Small intestine (tissue), 7 donors: ENCODE data around the gene KMT5C. TPM values are rescaled to one million over a fixed set of nuclear protein-coding genes. Genes with fewer than 3 reads are reported as not detected.
A peak's percentile ranks its signal among the peaks of the same experiment; 100 is the strongest.

Experiments used
- DNase-seq, 2 donors: peaks; one replicate each; pipeline versions ENCODE4 v3.0.0 to v3.0.0-alpha.2; 2013
- FAIRE-seq: peaks from 2 replicates; lab custom pipeline; 2012; peaks lifted over from hg19 to GRCh38; lab: Jason Lieb, UNC
- H3K27ac ChIP-seq, 3 donors: one replicate each; pipeline ENCODE4 v1.5.1; 2013; ENCODE audit warnings: low read length in 2 of 3, mild to moderate bottlenecking in 2 of 3, control low read depth in 1 of 3, inconsistent platforms in 1 of 3, low read depth in 1 of 3, moderate library complexity in 1 of 3
- H3K27me3 ChIP-seq, 3 donors: one replicate each; pipeline ENCODE4 v1.6.1; 2013; ENCODE audit warnings: low read length in 3 of 3, inconsistent platforms in 1 of 3; ENCODE audit not compliant: control insufficient read depth in 3 of 3, insufficient read depth in 3 of 3
- H3K36me3 ChIP-seq, 3 donors: one replicate each; pipeline ENCODE4 v1.6.1; 2013; ENCODE audit warnings: low read length in 3 of 3, inconsistent platforms in 1 of 3, low read depth in 1 of 3, mild to moderate bottlenecking in 1 of 3, moderate library complexity in 1 of 3; ENCODE audit not compliant: control insufficient read depth in 3 of 3, insufficient read depth in 2 of 3
- H3K4me1 ChIP-seq, 3 donors: one replicate each; pipeline ENCODE4 v1.6.1; 2013; ENCODE audit warnings: low read length in 2 of 3, inconsistent platforms in 1 of 3, low read depth in 1 of 3, mild to moderate bottlenecking in 1 of 3, moderate library complexity in 1 of 3; ENCODE audit not compliant: control insufficient read depth in 3 of 3, insufficient read depth in 2 of 3
- H3K4me3 ChIP-seq, 3 donors: one replicate each; pipeline ENCODE4 v1.5.1; 2013; ENCODE audit warnings: low read length in 3 of 3, control low read depth in 1 of 3, inconsistent platforms in 1 of 3, low read depth in 1 of 3, mild to moderate bottlenecking in 1 of 3, moderate library complexity in 1 of 3
- H3K9me3 ChIP-seq, 2 donors: one replicate each; pipeline ENCODE4 v1.6.1; 2013; ENCODE audit warnings: low read depth in 1 of 2, low read length in 1 of 2; ENCODE audit not compliant: control insufficient read depth in 2 of 2, insufficient read depth in 1 of 2
- WGBS, 3 donors: extraction: QIAGEN DNeasy Blood & Tissue Kit; methylation state at CpG; one replicate each; pipeline ENCODE4 v1.1.7; 2013; 5-methylcytosine and 5-hydroxymethylcytosine counted together
- polyA plus RNA-seq, 4 donors: library from polyadenylated mRNA; stranded (reverse) in 3 of 4; unstranded in 1 of 4; fragments of 200-250 nt in 3 of 4; fragments of 120-200 nt in 1 of 4; gene quantifications; one replicate each; pipeline versions ENCODE4 v1.2.1 to v1.2.3, GENCODE V29; 2013
- donor health status: healthy with polysubstance abuse.
- donor health status: control.
- donor health status: control.
- donor health status: Bipolar disorder and iron deficiency.
- donor health status: healthy.

Gene KMT5C
- polyA plus RNA-seq, 4 donors: 10.3 to 18.4 (median 14.3) TPM

DNA sequence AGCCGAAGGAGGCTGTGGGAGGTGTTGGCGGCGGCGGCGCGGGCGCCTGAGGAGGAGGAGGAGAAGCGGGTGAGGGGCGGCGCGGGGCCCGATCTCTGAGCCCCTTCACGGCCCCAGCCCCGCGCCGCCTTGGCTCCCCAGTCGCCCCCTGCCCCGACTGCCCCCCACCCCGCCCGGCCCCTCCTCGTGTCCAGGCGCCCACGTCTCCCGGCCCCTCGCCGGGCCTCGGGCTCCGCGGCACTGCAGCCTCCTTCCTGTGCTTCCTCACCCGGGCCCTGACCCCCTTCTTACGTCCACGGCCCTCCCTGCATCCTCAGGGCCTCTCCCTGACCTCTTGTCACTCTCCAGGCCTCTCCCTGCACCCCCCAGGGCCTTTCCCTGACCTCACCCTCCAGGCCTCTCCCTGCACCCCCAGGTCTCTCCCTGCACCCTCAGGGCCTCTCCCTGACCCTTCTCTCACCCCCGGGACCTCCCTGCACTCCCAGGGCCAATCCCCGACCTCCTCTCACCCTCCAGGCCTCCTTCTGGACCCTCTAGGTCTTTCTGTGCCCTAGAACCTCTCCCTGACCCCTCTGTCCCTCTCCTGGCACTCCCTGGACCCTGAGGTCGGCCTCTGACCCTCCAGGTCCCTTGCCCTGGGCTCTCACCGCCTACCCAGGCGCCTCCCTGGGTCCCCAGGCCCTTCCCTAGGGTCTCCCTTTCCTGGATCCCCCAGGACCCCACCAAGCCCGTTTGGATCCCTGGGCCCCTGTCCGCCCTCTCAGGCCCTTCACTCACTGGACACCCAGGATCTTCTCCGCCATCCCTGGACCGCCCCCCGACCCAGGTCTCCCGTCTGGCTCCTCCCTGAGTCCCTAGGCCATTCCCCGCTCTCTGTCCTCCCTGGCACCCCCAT is 460 bp downstream of the KMT5C start:
- FAIRE-seq: no peak

DNA sequence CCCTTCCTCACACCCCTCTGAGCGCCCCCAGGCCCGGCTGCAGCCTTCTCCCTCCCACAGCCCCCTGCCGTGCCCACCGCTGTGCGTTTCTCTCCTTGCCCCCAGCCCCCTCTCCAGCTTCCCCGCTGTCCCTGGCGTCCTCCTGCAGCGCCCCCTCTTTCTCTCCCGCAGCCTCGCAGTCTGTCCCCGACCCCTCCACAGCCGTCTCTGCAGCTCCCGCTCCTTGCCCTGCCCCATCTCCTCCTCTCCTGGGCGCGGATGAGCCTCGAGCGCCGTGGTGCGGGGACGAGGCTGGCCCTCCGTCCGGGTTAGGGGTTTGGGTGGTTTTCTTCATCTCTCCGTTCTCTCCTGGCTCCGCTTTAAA is 1.1 kb downstream of the KMT5C start:
- Histone ChIP-seq H3K27ac (peak overlapping the region in 1 of 3 donors; percentile 86), H3K4me1 (peaks cover 0 to 12% (median 4%) of the 10 kb centered on the region in 3 donors)
- peak; percentile 31 to 69 for DNase-seq

More for the DNA sequence above, 460 bp downstream of the KMT5C start:
- DNase-seq: peak; percentile 24 to 70
- Histone ChIP-seq H3K4me3 (peak overlapping the region; percentile 60 to 67 (median 64)), H3K27ac (peak overlapping the region; percentile 46 to 94 (median 86)), H3K36me3 (peaks cover 0 to 35% (median 0%) of the 10 kb centered on the region in 3 donors), H3K9me3 (no peaks in the 10 kb centered on the region), H3K4me1 (peaks cover 0 to 12% (median 4%) of the 10 kb centered on the region in 3 donors), H3K27me3 (no peaks in the 10 kb centered on the region)
- WGBS, 3 donors: 2 to 5% (median 3%) methylated on average over 19 to 44 of the region's 44 CpGs

DNA sequence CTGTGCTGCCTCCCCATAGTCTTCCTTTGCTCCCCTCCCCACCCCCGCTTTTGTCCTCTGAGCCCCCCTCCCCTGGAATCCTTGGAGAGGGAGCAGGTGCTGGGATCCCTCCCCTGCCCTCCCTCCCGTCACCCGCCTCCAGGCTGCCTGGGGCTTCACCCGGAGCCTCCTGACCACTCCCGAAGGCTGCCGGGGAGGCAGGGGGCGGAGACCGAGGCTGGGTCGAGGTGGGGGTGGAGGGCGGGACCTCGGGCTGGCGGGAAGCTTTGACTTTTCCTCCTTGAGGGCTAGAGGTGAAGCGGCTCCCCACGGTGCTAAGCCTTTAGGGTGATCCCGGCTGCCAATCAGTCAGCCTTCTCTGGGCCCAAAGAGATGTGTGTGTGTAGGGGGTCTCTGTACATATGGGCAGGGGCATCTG is 1.5 kb downstream of the KMT5C start:
- Histone ChIP-seq H3K4me1 (peaks cover 0 to 12% (median 4%) of the 10 kb centered on the region in 3 donors), H3K27ac (peak overlapping the region in 1 of 3 donors; percentile 86), H3K9me3 (no peaks in the 10 kb centered on the region), H3K27me3 (no peaks in the 10 kb centered on the region), H3K36me3 (peaks cover 0 to 43% (median 0%) of the 10 kb centered on the region in 3 donors), H3K4me3 (peak overlapping the region; percentile 60 to 67 (median 64))
- no peak for FAIRE-seq
- WGBS, 3 donors: 2 to 3% (median 3%) methylated on average over 15 of the region's 15 CpGs
- DNase-seq: peak; percentile 62 to 91

More for the DNA sequence above, 1.1 kb downstream of the KMT5C start:
- FAIRE-seq: no peak
- Histone ChIP-seq H3K36me3 (peaks cover 0 to 39% (median 0%) of the 10 kb centered on the region in 3 donors), H3K9me3 (no peaks in the 10 kb centered on the region), H3K27me3 (no peaks in the 10 kb centered on the region), H3K4me3 (peak overlapping the region; percentile 60 to 67 (median 64))
- 0 to 2% (median 0%) methylated on average over 18 to 24 of the region's 24 CpGs for WGBS, 3 donors

DNA sequence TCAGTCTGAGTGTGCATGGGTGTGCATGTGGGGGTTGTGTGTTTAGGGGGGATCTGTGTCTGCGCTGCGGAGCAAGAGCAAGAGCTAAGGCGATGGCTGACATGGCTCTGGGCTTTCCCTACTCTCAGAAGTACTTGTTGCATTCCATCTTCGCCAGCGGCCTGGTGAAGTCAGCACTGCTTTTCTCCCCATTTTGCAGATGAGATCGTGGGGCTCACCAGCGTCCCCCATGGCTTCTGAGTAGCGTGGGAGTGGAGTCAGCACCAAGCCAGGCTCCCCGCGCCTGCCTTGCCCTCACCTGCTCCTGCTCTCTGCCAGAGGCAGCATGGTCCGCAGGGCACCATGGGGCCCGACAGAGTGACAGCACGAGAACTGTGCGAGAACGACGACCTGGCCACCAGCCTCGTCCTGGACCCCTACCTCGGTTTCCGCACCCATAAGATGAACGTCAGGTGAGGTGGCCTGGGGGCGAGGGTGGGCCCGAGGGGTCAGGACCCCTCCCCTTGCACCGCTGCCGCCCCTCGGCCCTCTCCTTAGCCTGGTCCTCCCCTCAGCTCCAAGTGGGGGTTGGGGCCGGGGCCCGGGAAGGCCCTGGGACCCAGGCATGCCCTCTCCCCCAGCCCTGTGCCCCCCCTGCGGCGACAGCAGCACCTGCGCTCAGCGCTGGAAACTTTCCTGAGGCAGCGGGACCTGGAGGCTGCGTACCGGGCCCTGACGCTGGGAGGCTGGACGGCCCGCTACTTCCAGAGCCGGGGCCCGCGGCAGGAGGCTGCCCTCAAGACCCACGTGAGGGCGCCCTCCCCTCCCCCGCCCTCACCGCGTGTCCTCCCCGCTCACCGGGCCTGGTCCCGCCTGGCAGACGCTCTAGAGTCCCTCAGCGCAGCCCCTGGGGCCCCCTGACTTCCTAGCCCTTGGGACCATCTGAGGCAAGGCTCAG is 2.2 kb downstream of the KMT5C start:
- DNase-seq: no peak
- Histone ChIP-seq H3K9me3 (no peaks in the 10 kb centered on the region), H3K4me1 (peaks cover 0 to 12% (median 4%) of the 10 kb centered on the region in 3 donors), H3K4me3 (peak overlapping the region in 1 of 3 donors; percentile 9), H3K27me3 (no peaks in the 10 kb centered on the region), H3K36me3 (peaks cover 0 to 47% (median under 1%) of the 10 kb centered on the region in 3 donors), H3K27ac (no peak overlapping the region)
- no peak for FAIRE-seq
- WGBS, 3 donors: 88 to 91% (median 89%) methylated on average over 40 to 50 of the region's 50 CpGs

DNA sequence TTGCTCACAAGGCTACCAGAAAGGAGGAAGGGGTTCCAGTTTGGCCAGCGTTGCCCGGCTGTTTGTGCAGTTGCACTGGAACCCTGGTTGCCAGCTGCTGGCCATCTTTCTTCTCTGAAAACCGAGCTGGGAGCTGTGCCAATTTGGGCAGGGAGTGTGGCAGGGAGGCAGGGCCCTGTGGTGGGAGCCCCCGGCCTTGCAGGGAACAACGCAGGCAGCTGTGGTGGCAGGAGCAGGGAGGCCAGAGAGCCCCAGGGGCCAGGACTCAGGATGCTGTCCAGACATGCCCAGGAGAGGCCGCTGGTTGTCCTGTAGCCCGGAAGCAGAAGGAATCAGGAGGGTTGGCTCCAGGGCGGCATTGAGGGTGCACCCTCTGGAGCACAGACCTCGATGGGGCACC is 4.8 kb downstream of the KMT5C start:
- 81 to 84% (median 83%) methylated on average over 9 of the region's 9 CpGs for WGBS, 3 donors
- H3K27ac ChIP-seq: no peak overlapping the region
- DNase-seq (no peak), FAIRE-seq (no peak)
- no peaks in the 10 kb centered on the region for H3K9me3 ChIP-seq
- peaks cover 0 to 64% (median 5%) of the 10 kb centered on the region in 3 donors for H3K36me3 ChIP-seq
- peaks cover 0 to 7% (median 4%) of the 10 kb centered on the region in 3 donors for H3K4me1 ChIP-seq
- no peaks in the 10 kb centered on the region for H3K27me3 ChIP-seq
- no peak overlapping the region for H3K4me3 ChIP-seq

DNA sequence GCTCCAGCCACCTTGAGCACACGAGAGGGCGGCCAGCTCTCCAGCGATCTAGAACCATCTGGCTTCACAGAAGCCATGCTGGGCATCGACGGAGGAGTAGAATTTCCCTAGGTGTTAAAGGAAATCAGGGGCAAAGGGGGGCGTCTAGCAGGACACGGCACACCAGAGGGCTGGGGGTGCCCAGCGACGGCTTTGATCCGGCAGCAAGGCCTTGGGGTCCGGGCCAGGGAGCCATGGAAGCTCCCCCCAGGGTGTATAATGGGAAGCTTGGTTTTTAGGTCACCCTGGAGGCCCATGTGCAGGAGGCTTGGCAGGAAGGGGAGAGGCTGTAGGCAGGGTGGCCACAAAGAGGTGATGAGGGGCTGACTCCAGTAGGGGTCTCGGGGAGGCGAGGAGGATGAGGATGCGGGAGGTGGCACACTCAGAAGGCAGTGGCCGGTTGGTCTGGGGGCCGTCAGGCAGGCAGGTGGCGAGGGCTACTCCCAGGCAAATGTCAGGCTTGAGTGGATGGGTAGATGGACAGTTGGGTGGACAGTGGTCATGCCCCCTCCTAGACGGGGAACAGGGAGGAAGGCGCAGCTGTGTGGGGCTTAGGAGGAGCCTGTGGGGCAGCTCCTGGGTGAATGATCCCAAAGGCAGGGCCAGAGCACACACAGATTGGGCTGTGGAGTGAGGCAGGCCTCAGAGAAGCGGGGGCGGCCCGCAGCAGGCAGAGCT is 5.6 kb downstream of the KMT5C start:
- 82 to 88% (median 87%) methylated on average over 22 of the region's 22 CpGs for WGBS, 3 donors
- no peak for FAIRE-seq
- H3K4me1 ChIP-seq: peaks cover 0 to 7% (median 4%) of the 10 kb centered on the region in 3 donors
- no peak overlapping the region for H3K27ac ChIP-seq
- no peak overlapping the region for H3K4me3 ChIP-seq
- no peaks in the 10 kb centered on the region for H3K9me3 ChIP-seq
- DNase-seq: no peak
- H3K27me3 ChIP-seq: no peaks in the 10 kb centered on the region
- H3K36me3 ChIP-seq: peaks cover 0 to 65% (median 5%) of the 10 kb centered on the region in 3 donors

DNA sequence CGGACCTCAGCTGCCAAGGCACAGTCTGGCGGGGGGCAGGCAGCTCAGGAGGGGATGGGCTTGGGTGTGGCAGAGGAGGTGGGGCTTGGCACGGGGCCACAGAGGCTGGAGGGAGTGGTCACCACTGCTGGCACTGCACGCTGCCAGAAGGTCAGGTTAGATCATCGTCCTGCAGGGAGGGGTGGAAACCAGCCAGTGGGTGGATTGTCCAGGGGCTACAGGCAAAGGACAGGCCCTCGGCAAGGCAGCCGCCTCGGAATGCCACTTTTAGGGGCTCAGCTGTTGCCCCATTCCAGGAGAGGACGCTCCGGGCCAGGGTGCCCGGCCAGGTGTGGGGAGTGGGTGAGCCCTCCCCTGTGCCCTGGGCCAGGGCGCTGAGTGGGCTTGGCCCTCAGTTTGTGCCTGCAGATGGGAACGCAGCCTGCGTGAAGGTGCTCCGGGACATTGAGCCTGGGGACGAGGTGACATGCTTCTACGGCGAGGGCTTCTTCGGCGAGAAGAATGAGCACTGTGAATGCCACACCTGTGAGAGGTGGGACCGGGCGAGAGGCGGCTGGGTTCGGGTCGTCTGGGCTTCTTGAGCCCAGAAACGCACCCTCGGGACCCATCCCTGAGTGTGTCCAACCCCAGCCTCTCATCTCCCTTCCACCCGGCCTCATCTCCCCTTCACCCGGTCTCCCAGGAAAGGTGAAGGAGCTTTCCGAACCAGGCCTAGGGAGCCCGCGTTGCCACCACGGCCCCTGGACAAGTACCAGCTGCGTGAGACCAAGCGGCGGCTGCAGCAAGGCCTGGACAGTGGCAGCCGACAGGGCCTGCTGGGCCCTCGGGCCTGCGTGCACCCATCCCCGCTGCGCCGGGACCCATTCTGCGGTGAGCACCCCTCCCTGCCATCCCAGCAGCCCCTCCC is 6.4 kb downstream of the KMT5C start:
- DNase-seq: peak in 1 of 2 donors; percentile 42
- no peak for FAIRE-seq

More for the DNA sequence above, 6.4 kb downstream of the KMT5C start:
- WGBS, 3 donors: 83 to 85% (median 84%) methylated on average over 41 to 43 of the region's 43 CpGs
- peaks cover 0 to 7% (median 0%) of the 10 kb centered on the region in 3 donors for H3K4me1 ChIP-seq
- peaks cover 0 to 65% (median 5%) of the 10 kb centered on the region in 3 donors for H3K36me3 ChIP-seq
- no peak overlapping the region for H3K27ac ChIP-seq
- H3K9me3 ChIP-seq: no peaks in the 10 kb centered on the region
- H3K4me3 ChIP-seq: no peak overlapping the region
- H3K27me3 ChIP-seq: peaks cover 0 to 4% (median 2%) of the 10 kb centered on the region in 3 donors
